AG10803 (cell line): Measurements from ENCODE around the gene ERGIC2.

Source experiments
- DNase-seq: peaks from one replicate; pipeline ENCODE4 v3.0.0; 2010; ENCODE audit warnings: low read depth
- H3K4me3 ChIP-seq: 2 replicates; pipeline ENCODE4 v1.5.1; 2011; ENCODE audit warnings: mild to moderate bottlenecking, low read length, control low read depth
- TF ChIP-seq, protein P1 (sequence below): conservative IDR thresholded peaks from 2 replicates; pipeline ENCODE4 v1.5.1; 2011; ENCODE audit warnings: mild to moderate bottlenecking, low read length, control low read depth, inconsistent platforms

ERGIC2 gene

DNA sequence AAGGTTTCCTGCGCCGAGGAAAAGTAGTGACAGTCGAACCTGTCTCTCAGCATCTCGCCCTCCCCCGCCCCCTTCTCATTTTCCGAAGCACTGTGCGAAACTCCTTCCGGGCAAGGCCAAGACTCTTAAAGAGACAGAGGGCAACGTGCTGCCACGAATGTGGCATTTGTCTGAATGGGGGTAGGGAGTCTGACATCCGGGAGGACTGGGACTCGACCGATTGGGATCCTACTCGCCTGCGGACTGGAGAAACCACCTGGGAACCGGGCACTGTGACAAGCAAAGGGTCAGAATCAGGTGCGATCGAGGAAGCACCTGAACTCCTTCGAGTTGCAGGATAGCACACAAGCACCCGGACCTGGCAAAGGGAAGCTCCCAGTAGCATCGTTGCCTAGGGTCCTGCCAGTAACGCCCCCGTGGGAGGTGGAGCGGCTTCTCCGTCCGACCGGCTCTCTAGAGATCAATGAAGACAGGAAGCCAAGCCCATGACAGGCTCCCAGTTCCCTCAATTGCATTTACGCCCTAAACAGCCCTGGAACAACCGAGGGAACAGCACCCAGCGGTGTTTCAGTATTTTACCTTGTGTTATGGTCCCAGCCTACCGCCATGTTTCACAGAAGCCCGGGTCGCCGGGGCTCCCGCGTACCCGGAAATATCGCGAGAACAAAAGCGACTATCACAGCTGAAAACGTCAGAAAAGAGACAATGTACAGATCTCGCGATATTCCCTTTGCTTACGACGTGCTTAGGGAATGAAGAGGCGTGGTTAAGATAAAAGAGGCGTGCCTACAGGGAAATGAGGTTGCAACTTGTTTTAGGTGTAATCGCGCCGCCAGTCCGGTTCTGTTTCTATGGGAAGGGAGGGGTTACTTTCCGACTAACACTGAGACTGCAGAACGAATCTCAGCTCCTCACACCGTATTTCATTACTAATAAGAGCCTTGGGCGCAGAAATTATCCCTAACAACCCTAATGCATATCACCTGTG lies at the start of gene ERGIC2:
TSS of gene ERGIC2 (minus strand) at position 637 of the 988 bp plus-strand sequence. CDS start 9,539 bp downstream, outside the sequence.
- peak; percentile 98 for DNase-seq
- TF ChIP-seq, protein P1, sequence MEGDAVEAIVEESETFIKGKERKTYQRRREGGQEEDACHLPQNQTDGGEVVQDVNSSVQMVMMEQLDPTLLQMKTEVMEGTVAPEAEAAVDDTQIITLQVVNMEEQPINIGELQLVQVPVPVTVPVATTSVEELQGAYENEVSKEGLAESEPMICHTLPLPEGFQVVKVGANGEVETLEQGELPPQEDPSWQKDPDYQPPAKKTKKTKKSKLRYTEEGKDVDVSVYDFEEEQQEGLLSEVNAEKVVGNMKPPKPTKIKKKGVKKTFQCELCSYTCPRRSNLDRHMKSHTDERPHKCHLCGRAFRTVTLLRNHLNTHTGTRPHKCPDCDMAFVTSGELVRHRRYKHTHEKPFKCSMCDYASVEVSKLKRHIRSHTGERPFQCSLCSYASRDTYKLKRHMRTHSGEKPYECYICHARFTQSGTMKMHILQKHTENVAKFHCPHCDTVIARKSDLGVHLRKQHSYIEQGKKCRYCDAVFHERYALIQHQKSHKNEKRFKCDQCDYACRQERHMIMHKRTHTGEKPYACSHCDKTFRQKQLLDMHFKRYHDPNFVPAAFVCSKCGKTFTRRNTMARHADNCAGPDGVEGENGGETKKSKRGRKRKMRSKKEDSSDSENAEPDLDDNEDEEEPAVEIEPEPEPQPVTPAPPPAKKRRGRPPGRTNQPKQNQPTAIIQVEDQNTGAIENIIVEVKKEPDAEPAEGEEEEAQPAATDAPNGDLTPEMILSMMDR: no peak
- H3K4me3 ChIP-seq: peak within 1 kb of the TSS; percentile 100

DNA sequence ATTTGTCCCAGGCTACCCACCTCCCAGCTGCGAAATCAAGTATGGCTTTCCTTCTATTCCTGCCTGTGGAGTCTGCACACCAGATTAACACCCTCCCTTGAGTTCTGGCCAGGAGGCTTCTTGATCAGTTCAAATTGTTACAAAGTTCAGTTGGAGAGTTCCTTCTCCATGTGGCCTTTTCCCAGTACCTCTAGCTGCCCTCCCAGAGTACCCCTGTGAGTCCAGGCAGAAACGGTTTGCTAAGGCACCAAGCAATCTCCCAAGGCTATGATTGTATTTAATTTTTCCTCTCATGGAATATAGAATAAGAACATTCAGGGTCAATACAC lies 49.7 kb upstream of the ERGIC2 start:
- no peak overlapping the region for H3K4me3 ChIP-seq
- TF ChIP-seq, protein P1: no peak
- DNase-seq: no peak

- no peak for DNase-seq
- no peak overlapping the region for H3K4me3 ChIP-seq
- TF ChIP-seq, protein P1: no peak
These were observed 49.2 kb upstream of the ERGIC2 start for GRCh38 chr12:29429999-29430715.

DNA sequence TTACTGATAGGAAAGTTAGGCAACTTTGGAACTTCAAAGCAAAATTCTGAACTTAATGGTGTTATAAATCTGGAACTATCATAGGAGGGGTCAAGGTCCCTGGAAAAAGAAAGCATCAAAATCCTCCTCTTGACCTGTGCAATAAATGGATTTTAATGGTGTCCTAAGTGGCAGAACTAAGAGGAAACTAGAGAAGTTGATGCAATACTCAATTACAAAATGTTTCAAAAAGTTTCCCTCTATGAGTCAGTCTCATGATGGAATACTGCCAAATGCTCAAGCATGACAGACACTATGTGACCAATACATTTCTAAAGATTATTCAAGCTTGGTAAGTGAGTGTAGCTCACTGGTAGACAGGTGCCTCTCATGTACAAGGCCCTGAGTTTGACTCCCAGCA lies 47.7 kb upstream of the ERGIC2 start:
- TF ChIP-seq, protein P1: no peak
- no peak overlapping the region for H3K4me3 ChIP-seq
- peak; percentile 55 for DNase-seq

- no peak overlapping the region for H3K4me3 ChIP-seq
- TF ChIP-seq, protein P1: no peak
These were observed 47.0 kb upstream of the ERGIC2 start for GRCh38 chr12:29427964-29428363.

DNA sequence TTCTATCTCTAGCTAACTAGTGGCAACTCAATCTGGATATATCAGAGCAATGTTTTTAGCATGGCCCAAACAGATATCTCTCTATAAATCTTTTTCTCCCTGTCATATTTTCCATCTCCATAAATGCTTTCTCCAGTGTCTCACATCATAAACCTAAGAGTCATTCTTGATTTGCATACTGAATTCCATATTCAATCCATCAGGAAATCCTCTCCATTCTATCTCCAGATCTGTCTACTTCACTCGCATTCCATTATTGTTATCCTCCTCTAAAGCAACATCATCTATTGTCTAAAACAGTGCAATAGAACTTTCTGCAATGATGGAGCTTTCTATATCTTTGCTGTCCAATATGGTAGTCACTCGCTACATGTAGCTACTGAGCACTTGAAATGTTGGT lies 45.5 kb upstream of the ERGIC2 start:
- TF ChIP-seq, protein P1: no peak
- H3K4me3 ChIP-seq: no peak overlapping the region
- DNase-seq: no peak

More at GRCh38 chr12:29427964-29428363, 47.0 kb upstream of the ERGIC2 start:
- no peak for DNase-seq
